C4-2B (cell line): ENCODE data around the gene BSCL2.
A peak's percentile ranks its signal among the peaks of the same experiment; 100 is the strongest.

Experiments
- CTCF ChIP-seq: fragments of 450-650 bp; conservative IDR thresholded peaks from 2 replicates; pipeline ENCODE4 v1.5.1; 2017; ENCODE audit warnings: mild to moderate bottlenecking
- ZFX ChIP-seq: fragments of 450-650 bp; IDR thresholded peaks from 2 replicates; pipeline ENCODE4 v1.6.1; 2017

DNA sequence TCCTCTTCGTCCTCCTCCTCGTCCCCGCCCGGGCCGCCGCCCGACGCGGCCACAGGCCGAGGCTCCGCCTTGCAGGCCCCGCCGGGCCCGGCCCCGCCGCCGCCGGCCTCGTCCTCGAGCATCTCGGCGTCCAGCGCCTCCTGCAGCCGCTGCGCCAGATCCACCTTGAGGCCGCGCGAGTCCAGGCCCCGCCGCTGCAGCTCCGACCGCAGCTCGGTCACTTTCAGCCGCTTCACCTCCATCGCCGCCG, 19.6 kb upstream of the BSCL2 start:
- TF ChIP-seq CTCF (no peak), ZFX (peak; percentile 98)
